ENCODE data around the gene CCNJL. TPM values are rescaled to one million over a fixed set of nuclear protein-coding genes. Genes with fewer than 3 reads are reported as not detected.
A peak's percentile ranks its signal among the peaks of the same experiment; 100 is the strongest.

Gene CCNJL
- total RNA-seq, 1 donor from 2014 or later = 6.3 TPM

- no peak for DNase-seq (ENCODE audit: low read depth in 2 of 2)
Observed at GRCh38 chr5:160291467-160291866, 20.9 kb downstream of the CCNJL start.

DNA sequence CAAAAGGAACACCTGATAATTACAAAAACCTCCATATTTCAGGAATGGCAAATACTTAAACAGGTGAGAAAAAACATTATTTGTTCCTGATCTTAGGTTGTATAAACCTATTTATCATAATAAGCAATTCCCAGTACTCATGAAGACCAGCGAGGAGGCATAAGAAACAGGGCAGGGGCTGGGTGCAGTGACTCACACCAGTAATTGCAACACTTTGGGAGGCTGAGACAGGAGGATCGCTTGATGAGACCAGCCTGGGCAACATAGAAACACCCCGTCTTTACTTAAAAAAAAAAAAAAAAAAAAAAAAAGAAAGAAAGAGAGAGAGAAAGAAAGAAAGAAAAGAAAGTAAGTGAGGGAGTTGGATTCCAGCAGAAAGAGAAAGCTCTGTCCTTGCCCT is 21.6 kb downstream of the CCNJL start:
- no peak for DNase-seq (ENCODE audit: low read depth in 2 of 2)

- no peak for DNase-seq (ENCODE audit: low read depth in 2 of 2)
Observed at GRCh38 chr5:160289721-160290120, 22.6 kb downstream of the CCNJL start.

- no peak for DNase-seq (ENCODE audit: low read depth in 2 of 2)
Observed at GRCh38 chr5:160289356-160289651, 23.1 kb downstream of the CCNJL start.

GRCh38 chr5:160287378-160288051 is 24.8 kb downstream of the CCNJL start:
- peak; percentile 45 to 48 for DNase-seq (ENCODE audit: low read depth in 2 of 2)

DNA sequence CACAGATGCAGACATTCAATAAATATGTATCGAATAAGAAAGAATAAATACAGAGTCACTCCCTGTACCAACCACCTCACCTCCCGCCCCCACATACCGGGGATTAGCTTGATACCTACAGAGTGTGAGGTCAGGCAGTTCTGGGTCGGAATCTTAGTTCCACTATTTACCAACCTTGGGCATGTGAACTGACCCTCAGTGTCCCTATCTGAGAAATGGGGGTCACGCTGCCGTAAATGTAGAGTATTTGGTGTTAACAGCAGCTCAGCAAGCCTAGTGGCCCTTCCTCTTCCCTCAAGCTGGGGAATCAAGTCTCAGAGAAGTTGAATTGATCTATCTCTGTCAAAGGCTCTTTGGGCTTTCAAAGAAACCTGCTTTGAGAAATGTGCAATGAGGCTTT is 25.4 kb downstream of the CCNJL start:
- DNase-seq (ENCODE audit: low read depth in 2 of 2) = no peak

DNA sequence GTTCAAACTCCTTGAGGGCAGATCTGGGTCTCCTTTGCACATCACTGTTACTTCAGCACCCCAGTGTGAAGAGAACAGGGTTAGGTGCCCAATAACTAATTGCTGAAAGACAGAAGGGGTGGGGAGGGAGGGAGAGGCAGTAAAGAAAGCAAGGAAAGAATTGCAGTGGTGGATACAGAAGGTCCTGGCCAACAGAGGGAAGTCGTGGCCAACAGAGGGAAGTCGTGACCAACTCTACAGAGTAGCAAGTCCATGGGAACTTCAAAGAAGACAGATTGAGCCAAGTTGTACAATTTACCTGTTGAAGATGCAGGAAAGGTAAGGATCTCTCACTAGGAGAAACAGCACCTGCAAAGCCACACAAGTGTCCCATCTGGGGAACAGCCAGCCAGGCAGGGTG is 27.0 kb downstream of the CCNJL start:
- DNase-seq (ENCODE audit: low read depth in 2 of 2) = no peak

DNA sequence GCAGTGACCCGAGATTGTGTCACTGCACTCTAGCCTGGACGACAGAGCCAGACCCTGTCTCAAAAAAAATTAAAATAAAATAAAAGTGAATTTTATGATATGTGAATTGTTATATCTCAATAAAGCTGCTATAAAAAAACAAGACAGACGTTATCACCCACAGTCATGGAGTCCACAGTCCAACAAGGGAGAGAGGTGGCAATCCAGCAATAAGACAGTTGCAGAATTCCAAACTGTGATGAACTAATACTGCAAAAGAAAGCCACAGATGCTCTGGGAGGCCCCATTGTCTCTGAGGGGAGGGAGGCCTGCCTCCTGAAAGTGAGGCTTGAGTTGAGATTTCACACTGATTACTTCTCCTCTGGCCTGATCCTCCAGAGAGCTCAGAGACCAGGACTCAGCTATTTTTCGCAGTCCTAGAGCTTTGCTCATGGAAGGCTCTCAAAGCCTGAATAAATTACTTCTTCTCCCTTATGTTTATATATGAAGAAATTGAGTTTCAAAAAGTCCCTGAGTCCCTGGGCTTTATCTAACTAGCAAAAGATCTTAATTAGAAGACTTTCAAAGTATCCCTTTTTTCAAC is 28.0 kb downstream of the CCNJL start:
- no peak for DNase-seq (ENCODE audit: low read depth in 2 of 2)

- no peak for DNase-seq (ENCODE audit: low read depth in 2 of 2)
Observed at GRCh38 chr5:160281275-160281674, 31.1 kb downstream of the CCNJL start.

GRCh38 chr5:160280384-160281095 is 31.8 kb downstream of the CCNJL start:
- DNase-seq (ENCODE audit: low read depth in 2 of 2) = no peak

- no peak for DNase-seq (ENCODE audit: low read depth in 2 of 2)
Observed at GRCh38 chr5:160278343-160278742, 34.0 kb downstream of the CCNJL start.

GRCh38 chr5:160274483-160274931 is 37.9 kb downstream of the CCNJL start:
- peak in 1 of 2 donors; percentile 54 for DNase-seq (ENCODE audit: low read depth in 2 of 2)

DNA sequence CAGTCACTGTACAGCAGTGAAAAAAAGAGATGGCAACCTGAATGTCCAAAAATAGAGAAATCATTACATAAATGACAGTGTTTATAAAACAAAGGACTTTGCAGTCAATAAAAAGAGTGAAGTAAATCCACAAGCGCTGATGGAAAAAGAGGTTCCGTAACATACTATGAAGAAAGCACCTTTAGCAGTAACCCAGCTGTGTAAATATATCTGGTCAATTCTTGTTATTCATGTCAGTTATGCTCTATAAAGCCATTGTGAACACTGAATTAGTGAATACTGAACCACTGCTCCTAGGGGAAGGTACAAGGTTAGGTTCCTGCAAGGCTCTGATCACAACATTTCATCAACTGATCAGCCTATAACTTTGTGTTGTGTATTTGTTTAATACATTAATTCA is 39.5 kb downstream of the CCNJL start:
- DNase-seq (ENCODE audit: low read depth in 2 of 2) = no peak

DNA sequence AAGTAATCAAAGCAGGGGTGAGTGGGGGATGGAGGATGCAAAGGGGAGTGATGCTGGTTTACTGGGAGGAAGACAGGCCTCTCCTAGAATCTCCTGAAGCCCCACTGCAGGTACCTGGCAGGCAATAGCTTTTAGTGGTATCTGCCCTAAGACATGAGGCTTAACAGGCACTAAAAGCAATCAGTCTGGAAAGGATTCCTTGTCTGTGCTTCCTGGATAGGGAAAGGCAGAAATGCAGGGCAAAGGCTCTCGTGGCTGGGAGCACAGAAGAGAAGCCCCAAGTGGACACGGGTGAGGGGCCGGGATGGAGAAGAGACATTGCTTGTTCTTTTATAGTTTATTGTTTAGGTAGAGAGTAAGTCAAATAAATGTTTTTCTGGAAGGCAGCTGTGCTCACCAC is 40.1 kb downstream of the CCNJL start:
- no peak for DNase-seq (ENCODE audit: low read depth in 2 of 2)

GRCh38 chr5:160271836-160272235 is 40.5 kb downstream of the CCNJL start:
- DNase-seq (ENCODE audit: low read depth in 2 of 2) = no peak

- peak; percentile 55 to 89 for DNase-seq (ENCODE audit: low read depth in 2 of 2)
Observed at GRCh38 chr5:160271396-160271795, 41.0 kb downstream of the CCNJL start.

DNA sequence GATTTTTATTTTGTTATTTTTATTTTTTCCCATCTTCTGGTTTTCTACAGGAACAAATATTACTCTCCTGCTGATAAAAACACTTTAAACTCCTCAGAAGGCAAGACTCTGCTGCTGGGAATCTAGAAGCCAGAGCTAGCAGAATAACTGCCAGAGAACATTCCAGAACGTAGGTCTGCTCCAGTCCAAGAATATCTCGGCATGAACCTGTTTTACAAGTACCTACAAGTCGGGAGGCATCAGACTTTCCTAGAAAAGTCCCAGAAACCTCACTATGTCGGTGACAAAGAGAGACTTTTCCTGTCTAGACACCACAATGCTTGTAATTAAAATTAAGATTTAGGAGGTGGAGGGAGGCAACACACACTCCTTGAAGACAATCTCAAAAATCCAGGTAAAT is 41.7 kb downstream of the CCNJL start:
- DNase-seq (ENCODE audit: low read depth in 2 of 2) = no peak

- peak; percentile 90 to 91 for DNase-seq (ENCODE audit: low read depth in 2 of 2)
Observed at GRCh38 chr5:160269017-160269416, 43.3 kb downstream of the CCNJL start.

GRCh38 chr5:160268121-160268520 is 44.2 kb downstream of the CCNJL start:
- no peak for DNase-seq (ENCODE audit: low read depth in 2 of 2)

DNA sequence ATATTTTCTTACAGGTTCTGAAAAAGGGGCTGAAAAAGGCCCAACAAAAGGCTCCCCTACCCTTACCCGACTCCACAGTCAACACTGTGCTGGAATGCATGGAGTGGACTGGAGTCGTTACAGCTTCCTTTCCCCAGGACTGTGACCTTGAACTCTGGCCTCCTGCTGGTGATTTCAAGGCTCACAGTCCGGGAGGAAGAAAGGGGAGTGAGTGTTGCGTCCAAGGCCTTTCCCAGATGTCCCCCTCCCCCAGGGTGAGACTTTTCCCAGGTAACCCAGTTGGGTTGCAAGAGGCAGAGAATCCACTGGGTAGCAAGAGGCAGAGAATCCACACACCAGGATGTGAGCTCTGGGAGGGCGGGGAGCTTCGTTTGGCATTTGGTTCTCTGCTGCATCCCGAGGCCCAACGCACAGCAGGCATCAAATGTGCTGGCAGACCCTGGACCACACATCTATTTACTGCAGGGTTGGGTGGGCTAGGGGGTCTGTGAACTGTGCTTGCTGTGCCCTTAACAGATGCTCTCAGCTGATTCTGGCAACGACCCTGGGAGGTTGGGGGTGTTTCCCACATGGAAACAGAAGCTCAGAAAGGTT is 45.5 kb downstream of the CCNJL start:
- no peak for DNase-seq (ENCODE audit: low read depth in 2 of 2)

GRCh38 chr5:160266044-160266443 is 46.3 kb downstream of the CCNJL start:
- no peak for DNase-seq (ENCODE audit: low read depth in 2 of 2)

- no peak for DNase-seq (ENCODE audit: low read depth in 2 of 2)
Observed at GRCh38 chr5:160263326-160263855, 49.0 kb downstream of the CCNJL start.

Data from lung microvascular endothelial cell (primary cell).